ENCODE measurements around the gene BSCL2. TPM values are rescaled to one million over a fixed set of nuclear protein-coding genes. Genes with fewer than 3 reads are reported as not detected.

Gene BSCL2
- total RNA-seq, 1 experiment from 2014 or later, result 77.4 TPM

GRCh38 chr11:62648967-62649364 lies 58.3 kb downstream of the BSCL2 start:
- Histone ChIP-seq H2BK12ac (ENCODE audit: insufficient read length, low read depth, low read length) (no peak overlapping the region), H3K9ac (ENCODE audit: extremely low read depth, insufficient read length, low read length) (no peak overlapping the region), H2BK15ac (ENCODE audit: low read depth, low read length) (no peak overlapping the region), H3K4ac (ENCODE audit: low read depth, low read length) (no peak overlapping the region), H4K91ac (ENCODE audit: insufficient read length, low read depth, low read length) (no peak overlapping the region), H4K5ac (ENCODE audit: insufficient read length, low read depth, low read length) (no peak overlapping the region), H3T11ph (ENCODE audit: low read length) (no peak overlapping the region), H3K79me2 (ENCODE audit: insufficient read depth, low read length) (peaks cover 12% of the 10 kb centered on the region; the same call in 1 of the 2 replicates), H2AK5ac (ENCODE audit: insufficient read length, low read length) (no peak overlapping the region), H3K18ac (ENCODE audit: insufficient read length, low read depth, low read length) (no peak overlapping the region), H3K27me3 (ENCODE audit: insufficient read depth, low read length) (no peaks in the 10 kb centered on the region), H4K20me1 (ENCODE audit: control insufficient read depth, insufficient read depth, insufficient read length) (no peaks in the 10 kb centered on the region), H3K27ac (ENCODE audit: insufficient read length, low read depth, low read length) (no peak overlapping the region), H4K8ac (replicated peaks; ENCODE audit: insufficient read length, low read depth, low read length) (no peak overlapping the region), H2BK120ac (ENCODE audit: low read depth, low read length, poor library complexity, severe bottlenecking) (no peak overlapping the region), H3K9me3 (ENCODE audit: control insufficient read depth, low read depth, low read length) (no peaks in the 10 kb centered on the region), H3K56ac (ENCODE audit: insufficient read length, low read depth, low read length) (no peak overlapping the region), H2BK5ac (ENCODE audit: insufficient read length, low read length) (no peak overlapping the region), H3K4me2 (ENCODE audit: insufficient read depth, insufficient read length, low read length) (no peak overlapping the region), H3K23ac (ENCODE audit: insufficient read length, low read depth, low read length) (no peak overlapping the region), H2AFZ (ENCODE audit: low read length) (no peak overlapping the region), H3K4me1 (ENCODE audit: insufficient read depth, low read length) (peaks cover 3% of the 10 kb centered on the region; the same call in 1 of the 2 replicates), H3K23me2 (ENCODE audit: insufficient read length, low read depth, low read length, poor library complexity, severe bottlenecking) (peaks cover 9% of the 10 kb centered on the region), H2BK20ac (ENCODE audit: low read depth, low read length, poor library complexity, severe bottlenecking) (no peak overlapping the region), H3K14ac (ENCODE audit: insufficient read depth, low read length) (no peak overlapping the region), H3K79me1 (ENCODE audit: insufficient read depth, low read depth, low read length, poor library complexity, severe bottlenecking) (no peaks in the 10 kb centered on the region)
- WGBS (ENCODE audit: extremely low coverage, insufficient read length, low lambda C conversion rate), result no CpG with 5 or more reads among the region's 11 CpGs
- peaks cover 14 to 36% (median 23%) of the 10 kb centered on the region in 3 experiments for H3K36me3 Mint-ChIP-seq (ENCODE audit: insufficient read depth in 1 of 3, low read depth in 3 of 3)
- DNase-seq, result no peak
- no peak overlapping the region for H3K4me3 Mint-ChIP-seq
- H3K9me3 Mint-ChIP-seq, result no peaks in the 10 kb centered on the region
- no peaks in the 10 kb centered on the region for H3K27me3 Mint-ChIP-seq (ENCODE audit: low read depth)
- peaks cover 12 to 17% of the 10 kb centered on the region in 2 experiments for H3K4me1 Mint-ChIP-seq
- TF ChIP-seq, protein P1, sequence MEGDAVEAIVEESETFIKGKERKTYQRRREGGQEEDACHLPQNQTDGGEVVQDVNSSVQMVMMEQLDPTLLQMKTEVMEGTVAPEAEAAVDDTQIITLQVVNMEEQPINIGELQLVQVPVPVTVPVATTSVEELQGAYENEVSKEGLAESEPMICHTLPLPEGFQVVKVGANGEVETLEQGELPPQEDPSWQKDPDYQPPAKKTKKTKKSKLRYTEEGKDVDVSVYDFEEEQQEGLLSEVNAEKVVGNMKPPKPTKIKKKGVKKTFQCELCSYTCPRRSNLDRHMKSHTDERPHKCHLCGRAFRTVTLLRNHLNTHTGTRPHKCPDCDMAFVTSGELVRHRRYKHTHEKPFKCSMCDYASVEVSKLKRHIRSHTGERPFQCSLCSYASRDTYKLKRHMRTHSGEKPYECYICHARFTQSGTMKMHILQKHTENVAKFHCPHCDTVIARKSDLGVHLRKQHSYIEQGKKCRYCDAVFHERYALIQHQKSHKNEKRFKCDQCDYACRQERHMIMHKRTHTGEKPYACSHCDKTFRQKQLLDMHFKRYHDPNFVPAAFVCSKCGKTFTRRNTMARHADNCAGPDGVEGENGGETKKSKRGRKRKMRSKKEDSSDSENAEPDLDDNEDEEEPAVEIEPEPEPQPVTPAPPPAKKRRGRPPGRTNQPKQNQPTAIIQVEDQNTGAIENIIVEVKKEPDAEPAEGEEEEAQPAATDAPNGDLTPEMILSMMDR (conservative IDR thresholded peaks at IDR 0.05), result no peak
- H3K27ac Mint-ChIP-seq, result no peak overlapping the region
